Panc1 (cell line): Measurements from ENCODE around the gene CSNK1E.

Experiments
- CTCF ChIP-seq: fragments of 450-650 bp; IDR thresholded peaks from 2 replicates; pipeline ENCODE4 v1.5.1; 2017; ENCODE audit warnings: mild to moderate bottlenecking
- POLR2AphosphoS5 ChIP-seq: IDR thresholded peaks from 2 replicates; pipeline ENCODE4 v1.6.1; 2012; ENCODE audit warnings: mild to moderate bottlenecking, low read depth, low read length, moderate library complexity
- TCF7L2 ChIP-seq: IDR thresholded peaks from 2 replicates; pipeline ENCODE4 v1.6.1; 2011; ENCODE audit warnings: mild to moderate bottlenecking, low read depth, low read length, inconsistent platforms

GRCh38 chr22:38284042-38284402 is 33.2 kb downstream of the CSNK1E start:
- no peak for TF ChIP-seq CTCF
- TF ChIP-seq POLR2AphosphoS5, result no peak
- no peak for TF ChIP-seq TCF7L2
